Embryonic facial prominence (tissue), 1 donor: ENCODE data around the gene FAM131C.
A peak's percentile ranks its signal among the peaks of the same experiment; 100 is the strongest.
"Not testable (repeated sequence)": the region's sequence is repeated elsewhere in the genome, so short reads cannot be mapped to it uniquely, and the experiment has no call there.

ENCODE experiments used
- DNase-seq: peaks from one replicate; pipeline ENCODE4 v3.0.0-alpha.2; 2016; ENCODE audit errors: extremely low spot score

The FAM131C gene

GRCh38 chr1:16058394-16059120, 14.9 kb downstream of the FAM131C start:
- not testable (repeated sequence) for DNase-seq

GRCh38 chr1:16057314-16057915, 16.0 kb downstream of the FAM131C start:
- DNase-seq = not testable (repeated sequence)

- not testable (repeated sequence) for DNase-seq
These were observed 16.9 kb downstream of the FAM131C start for GRCh38 chr1:16056521-16056912.

- peak; percentile 52 for DNase-seq
These were observed 17.6 kb downstream of the FAM131C start for GRCh38 chr1:16055613-16056520.

- no peak for DNase-seq
These were observed 18.6 kb downstream of the FAM131C start for GRCh38 chr1:16054598-16055540.

GRCh38 chr1:16053781-16054502, 19.5 kb downstream of the FAM131C start:
- DNase-seq = no peak

GRCh38 chr1:16051949-16052348, 21.5 kb downstream of the FAM131C start:
- not testable (repeated sequence) for DNase-seq

- DNase-seq = no peak
These were observed 22.4 kb downstream of the FAM131C start for GRCh38 chr1:16051039-16051438.

- DNase-seq = no peak
These were observed 23.1 kb downstream of the FAM131C start for GRCh38 chr1:16050328-16050727.

- no peak for DNase-seq
These were observed 24.8 kb downstream of the FAM131C start for GRCh38 chr1:16048573-16049189.

- DNase-seq = no peak
These were observed 25.5 kb downstream of the FAM131C start for GRCh38 chr1:16047791-16048475.

- DNase-seq = no peak
These were observed 26.6 kb downstream of the FAM131C start for GRCh38 chr1:16046842-16047241.

- no peak for DNase-seq
These were observed 29.5 kb downstream of the FAM131C start for GRCh38 chr1:16043950-16044349.

- DNase-seq = no peak
These were observed 29.9 kb downstream of the FAM131C start, which contains the start of gene CLCNKB for GRCh38 chr1:16043521-16043920. Gene CLCNKB, plus strand, starts transcription at chr1:16043782. Its CDS starts 711 bp downstream, at chr1:16044493.

- DNase-seq = not testable (repeated sequence)
These were observed 30.8 kb downstream of the FAM131C start for GRCh38 chr1:16042654-16043053.

GRCh38 chr1:16042096-16042495, 31.4 kb downstream of the FAM131C start:
- DNase-seq = no peak

- no peak for DNase-seq
These were observed 32.3 kb downstream of the FAM131C start for GRCh38 chr1:16041200-16041599.

- not testable (repeated sequence) for DNase-seq
These were observed 33.6 kb downstream of the FAM131C start for GRCh38 chr1:16039871-16040270.

GRCh38 chr1:16038620-16038912, 34.9 kb downstream of the FAM131C start:
- no peak for DNase-seq

GRCh38 chr1:16036461-16036860, 37.0 kb downstream of the FAM131C start:
- not testable (repeated sequence) for DNase-seq
